HL-60/S4 treated with phorbol 12-myristate 13-acetate at 8.2 ng/mL for 4 days and 3 days (cell line): ENCODE measurements around the gene RNLS.

ENCODE experiments used
- in situ Hi-C: fragments of 300-500 bp; cut with MboI; formaldehyde crosslinking; loops from 2 replicates; pipeline ENCODE4 v1.15.0; 2022; ENCODE audit warnings: low sequenced_read_pairs

The RNLS gene

DNA sequence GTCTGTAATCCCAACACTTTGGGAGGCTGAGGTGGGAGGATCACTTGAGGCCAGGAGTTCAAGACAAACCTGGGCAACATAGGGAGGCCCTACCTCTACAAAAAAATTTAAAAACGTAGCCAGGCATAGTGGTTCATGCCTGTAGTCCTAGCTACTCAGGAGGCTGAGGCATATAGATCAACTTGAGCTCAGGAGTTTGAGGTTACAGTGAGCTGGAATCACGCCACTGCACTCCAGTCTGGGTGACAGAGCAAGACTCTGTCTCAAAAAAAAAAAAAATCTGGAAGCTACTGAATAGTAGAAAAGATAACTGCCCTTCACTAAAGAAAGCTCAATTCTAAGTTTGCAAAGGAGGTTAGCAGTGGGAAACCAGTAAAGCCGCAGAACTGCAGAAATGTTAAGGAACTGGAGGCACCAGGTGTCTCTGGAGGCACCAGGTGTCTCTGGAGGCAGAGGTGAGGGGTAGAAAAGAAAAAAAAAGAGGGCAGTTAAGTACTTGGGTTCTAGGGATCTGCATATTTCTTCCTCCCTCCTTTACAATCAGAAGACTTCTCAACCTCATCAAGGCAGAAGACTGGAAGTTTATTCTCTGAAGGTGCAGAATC lies 56.5 kb downstream of the RNLS start:
- in situ Hi-C loops: no loop called here

DNA sequence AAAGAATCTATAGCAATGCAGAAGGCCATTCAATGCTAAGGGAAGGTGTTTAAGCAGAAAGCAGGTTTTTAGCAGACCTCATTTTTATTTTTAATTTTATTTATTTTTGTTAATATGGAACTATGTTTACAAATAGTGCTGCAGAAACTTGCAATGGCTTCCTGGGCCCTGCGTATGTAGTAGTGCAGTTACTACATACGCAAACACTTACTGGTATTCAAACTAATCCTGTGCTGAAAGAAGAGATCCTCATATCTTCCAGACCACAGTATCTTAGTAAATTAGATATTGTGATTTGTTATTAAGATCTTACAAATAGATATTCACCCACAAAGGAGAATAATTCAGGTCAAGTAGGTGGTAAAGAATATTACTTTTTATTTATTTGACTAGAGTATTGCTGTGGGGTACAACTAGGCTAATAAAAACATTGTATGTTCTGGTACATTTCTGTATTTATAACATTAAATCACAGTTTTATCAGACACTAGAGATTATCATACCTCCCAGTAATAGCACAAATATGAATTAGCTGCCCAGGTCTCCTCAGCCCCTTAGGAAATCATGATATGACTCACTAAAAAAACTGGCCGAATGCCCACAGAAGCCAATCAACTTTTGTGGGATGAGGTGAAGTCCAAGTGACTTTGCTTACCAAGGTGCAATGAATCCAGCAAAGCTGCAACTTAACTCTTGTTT lies 57.6 kb downstream of the RNLS start:
- in situ Hi-C loops: no loop called here

DNA sequence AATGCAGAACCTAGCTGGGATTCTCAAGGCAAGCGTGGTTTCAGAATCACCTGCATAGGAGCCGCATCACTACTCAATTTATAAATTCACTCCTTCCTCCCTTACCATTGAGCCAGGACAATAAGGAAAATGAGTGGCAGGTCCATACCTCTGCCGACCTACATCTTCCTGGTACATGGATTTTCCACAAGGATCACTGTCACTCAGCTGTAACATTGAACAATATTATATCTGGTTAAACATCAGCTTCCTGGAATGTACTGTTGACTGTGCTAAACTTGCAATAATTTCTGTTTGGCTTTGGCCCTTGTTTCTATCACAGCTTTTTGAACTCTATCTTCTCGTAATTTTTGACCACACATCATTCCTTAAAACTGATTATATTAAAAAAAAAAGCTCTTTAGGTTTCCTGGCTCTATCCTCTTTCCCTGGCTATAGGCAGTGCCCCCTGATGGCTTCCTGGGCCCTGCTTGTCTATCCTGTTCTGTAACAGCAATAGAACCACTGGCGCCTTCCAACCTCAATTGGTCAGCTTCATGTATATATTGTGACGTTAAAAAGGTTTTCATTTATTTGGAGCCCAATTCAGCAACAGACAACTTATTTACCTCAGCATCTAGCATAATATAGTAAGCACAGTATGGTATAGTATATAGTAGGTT lies 59.2 kb downstream of the RNLS start:
- in situ Hi-C loops: no loop called here

DNA sequence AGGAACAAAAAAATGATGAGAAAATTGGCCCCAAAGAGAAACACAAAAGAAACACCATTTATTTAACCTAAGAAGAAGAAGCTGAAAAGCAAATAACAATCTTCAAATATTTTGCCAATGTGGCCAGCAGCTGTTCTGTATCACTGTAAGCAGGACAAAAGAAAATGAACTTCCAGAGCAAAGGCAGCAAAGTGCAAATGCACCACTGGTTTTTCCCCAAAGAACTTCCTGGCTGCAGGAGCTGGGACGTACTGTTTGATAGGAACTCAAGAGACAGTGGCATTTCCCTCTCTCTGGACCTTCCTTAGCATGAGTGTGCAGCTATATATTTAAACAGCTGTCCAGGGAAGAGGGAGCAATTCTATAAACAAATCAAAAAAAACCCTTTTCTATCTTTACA lies 60.4 kb downstream of the RNLS start:
- in situ Hi-C loops: no loop called here

DNA sequence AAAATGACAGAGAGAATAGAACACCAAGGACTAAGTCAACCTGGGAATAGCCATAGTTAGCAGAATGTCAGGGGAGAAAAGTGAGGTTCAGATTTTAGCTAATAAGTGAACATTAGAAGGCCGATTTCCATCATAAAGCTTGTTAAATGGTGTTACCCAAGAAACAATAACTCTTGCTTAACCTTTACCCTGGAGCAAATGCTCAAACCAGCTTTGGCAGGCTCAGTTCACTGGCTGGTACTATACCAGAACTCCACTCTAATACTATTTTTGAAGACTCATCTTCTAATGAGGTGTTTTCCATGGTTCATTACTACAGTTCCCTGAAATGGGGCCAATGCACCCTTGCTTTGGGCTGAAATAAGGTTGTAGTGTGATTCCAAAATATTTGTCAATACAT lies 61.3 kb downstream of the RNLS start:
- in situ Hi-C loops: no loop called here

DNA sequence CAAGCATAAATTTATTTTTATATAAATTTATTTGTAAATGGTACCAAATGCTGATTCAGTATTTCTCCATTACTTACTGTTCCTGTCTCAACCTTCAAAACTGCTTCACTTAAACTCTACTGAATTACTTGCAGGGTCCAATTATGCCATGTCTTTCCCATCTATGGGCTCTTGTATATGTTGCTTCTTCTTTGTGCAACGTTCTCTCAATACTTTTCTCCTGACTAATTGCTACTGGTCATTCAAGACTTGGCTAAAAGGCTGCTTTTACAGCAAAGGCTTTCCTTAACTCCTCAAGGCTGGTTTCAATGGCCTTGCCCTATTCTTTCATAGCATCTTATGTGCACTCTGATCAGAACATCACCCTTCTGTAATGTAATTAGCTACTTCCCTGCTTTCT lies 67.9 kb downstream of the RNLS start:
- in situ Hi-C loops: no loop called here

DNA sequence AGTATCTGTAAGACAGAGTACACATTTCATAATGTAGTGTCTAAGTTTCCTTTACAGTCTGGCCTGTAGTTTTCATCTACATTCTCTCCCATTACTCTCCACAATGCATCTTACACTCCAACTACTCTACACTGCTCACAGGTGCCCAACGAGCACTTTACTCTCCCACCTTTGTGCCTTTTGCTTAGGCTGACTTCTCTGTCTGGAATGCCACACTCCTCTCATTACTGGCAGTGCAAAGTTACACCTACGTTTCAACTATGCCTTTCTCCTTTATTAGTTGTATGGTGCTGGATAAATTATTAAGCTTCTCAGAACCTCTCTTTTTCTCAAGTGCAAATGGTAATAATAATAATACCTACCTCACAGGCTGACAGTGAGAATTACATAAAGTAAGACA lies 70.5 kb downstream of the RNLS start:
- in situ Hi-C loops: no loop called here

DNA sequence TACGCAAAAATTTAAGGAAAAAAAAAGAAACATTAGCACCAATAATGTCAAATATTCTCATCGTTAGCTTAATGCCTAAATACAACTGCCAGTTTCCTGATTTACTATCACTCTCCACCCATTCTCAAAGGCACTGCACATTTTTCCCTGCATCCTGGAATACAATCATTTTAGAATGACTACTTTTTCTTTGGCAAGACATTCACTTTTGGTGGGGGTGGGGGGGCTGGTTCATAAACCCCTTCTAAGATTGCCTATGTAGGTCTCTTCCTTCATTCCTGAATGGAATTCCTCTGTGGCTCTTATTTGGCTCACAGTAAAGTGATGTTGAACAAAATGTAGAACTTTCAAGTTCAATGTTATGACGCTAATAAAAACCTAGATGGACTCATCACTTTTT lies 74.3 kb downstream of the RNLS start:
- in situ Hi-C loops: no loop called here

DNA sequence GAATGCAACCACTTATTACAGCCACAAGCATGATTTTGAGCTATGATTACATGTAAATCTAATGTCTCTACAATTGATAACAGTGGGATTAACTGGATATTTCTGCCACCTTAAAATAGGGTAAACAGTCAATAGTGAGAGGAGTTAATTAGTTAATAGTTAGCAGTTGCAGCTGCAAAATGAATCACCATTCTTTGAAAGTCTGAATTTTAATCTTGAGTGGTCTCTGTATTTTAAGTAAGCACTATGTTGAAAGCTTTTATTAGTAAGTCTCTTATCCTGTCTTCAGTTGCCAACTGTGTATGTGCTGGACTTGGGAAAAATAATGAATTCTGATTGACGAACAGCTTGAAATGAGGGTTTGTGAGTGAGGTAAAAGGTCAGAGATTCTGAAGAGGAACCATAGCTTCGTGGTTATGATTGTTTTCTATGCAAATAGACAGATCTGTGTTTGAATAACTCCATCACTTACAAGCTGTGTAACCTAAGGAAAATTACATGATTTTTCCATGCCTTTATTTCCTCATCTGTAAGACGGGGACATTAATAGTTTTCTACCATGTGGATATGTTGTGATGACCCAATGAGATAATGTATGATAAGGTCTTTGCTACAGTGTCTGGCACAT lies 75.2 kb downstream of the RNLS start:
- in situ Hi-C loops: no loop called here

DNA sequence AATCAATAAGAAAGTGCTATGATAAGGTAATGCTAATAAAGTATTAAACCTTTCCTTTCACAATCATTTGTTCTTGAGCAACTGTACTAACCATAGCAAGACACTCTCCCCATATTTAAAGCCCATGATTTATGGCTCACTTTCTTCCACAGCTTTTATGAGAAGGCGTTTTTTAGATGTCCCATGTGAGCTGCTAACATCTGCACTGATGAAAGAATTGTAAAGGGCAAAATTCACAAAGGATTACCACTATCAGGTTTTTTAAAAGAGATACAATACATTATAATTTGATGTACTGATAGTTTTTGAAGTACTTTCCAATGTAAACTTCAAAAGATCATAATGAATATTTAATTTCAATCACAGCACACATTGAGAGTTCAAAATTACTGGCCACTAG lies 75.7 kb downstream of the RNLS start:
- in situ Hi-C loops: no loop called here

DNA sequence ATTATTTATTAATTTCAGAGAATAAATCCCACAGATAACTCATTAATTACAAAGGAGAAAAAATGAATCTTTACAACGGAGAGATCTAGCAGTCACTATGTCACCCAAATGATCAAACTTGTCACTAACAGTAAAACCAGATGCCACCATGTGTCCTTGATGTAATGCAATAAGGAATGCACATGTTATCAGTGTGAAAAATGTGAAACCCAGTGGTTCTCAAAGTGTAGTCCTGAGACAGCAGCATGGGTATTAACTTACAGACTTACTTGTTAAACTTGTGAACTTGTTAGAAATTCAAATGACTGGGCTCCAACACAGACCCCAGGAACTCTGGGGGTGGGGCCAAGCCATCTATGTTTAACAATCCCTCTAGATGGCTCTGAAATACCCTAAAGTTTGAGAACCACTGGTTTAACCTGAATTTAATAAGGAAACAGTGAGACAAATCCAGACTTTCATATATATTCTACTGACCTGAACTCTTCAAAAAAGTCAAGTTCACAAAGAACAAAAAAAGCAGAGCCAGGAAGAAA lies 77.4 kb downstream of the RNLS start:
- in situ Hi-C loops: no loop called here

DNA sequence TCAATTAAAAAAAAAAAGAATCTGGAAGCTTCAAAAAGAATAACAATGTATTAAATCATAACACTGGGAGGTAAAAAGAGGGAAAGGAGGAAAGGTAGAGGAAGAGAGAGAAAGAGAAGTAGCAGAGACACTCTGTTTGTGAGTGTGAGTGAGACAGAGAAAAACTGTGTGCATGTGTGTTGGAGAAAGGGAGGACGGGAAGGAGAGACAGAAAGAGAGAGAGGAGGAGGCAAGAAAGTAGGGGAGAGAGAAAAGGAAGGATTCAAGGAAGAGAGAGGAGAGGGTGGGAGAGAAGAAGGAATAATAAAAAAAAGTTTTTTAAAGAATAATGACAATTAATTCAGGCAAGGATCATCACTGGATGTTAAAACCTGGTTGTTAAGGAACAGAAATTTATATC lies 77.9 kb downstream of the RNLS start:
- in situ Hi-C loops: no loop called here

DNA sequence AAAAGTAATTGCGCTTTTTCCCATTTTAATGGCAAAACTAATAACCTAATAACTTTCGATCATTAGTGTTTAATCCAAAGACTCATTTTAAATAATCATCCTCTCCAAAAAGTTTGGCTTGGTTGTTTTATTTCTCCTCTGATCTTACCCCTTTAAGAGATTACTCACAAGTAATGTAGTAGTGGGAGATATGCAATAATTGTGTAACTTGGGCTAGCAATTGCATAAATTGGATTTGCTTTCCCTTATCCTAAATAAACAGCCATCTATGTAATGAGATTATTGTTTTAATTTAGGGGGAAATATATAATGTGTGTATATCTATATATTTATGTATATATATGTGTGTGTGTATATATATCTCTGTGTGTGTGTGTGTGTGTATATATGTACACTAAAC lies 82.5 kb downstream of the RNLS start:
- in situ Hi-C loops: no loop called here

DNA sequence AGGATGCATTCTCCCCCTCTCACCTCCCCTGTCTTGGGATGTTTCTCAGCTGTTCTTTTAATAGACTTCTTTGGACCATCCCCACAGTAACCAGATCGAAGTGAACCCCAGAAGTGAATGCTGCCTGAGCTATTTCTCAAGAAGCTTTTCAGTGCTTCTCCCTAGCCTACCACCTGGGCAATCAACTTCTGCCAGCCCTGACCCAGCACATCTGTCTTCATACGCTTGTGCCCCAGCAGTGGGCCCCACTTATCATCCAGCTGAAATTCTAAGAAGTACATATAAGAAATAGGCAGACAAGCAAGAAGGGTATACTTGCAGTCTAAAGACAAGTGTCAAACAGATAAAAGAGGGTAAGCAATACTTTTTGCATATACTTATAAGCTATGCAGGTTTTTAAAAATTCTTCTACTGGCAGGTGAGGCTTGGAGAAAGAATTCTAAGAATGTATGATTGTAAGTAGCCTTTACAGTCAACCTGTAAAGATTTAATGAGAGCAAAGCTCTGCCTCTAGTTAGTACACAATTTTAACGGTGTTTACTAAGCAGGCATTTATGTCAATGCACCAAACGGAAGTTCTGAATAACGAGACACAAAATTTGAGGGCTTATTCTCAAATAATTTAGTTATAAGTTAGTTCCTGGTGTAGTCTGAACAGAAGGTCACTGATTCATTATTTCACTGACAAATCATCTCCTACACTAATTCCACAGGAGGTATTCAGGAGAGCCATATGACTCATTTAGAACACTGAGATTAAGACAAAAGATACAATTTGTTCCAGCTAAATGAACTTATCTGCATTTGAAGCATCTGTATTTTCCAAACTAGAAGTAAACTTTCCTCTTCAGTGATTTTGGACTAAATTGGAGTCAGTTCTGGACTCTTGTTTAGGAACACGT lies 83.3 kb downstream of the RNLS start:
- in situ Hi-C loops: no loop called here

DNA sequence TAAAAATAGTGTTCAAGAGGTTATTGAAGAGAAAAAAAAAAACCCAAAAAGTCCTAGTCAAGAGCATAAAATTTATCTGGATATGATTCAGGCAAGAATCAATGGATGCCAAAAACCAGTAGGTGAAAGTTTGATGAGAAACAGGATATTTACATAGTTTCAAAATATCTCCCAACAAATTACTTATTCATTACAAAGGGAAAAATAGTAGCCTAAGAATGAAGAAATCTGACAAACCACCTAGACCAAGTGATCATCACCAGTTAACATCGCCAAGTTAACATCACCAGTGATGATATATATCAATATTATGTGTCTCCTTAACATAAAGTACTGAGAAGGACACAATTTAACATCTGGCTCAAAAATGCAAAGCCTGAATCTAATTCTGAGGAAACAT lies 85.2 kb downstream of the RNLS start:
- in situ Hi-C loops: no loop called here

DNA sequence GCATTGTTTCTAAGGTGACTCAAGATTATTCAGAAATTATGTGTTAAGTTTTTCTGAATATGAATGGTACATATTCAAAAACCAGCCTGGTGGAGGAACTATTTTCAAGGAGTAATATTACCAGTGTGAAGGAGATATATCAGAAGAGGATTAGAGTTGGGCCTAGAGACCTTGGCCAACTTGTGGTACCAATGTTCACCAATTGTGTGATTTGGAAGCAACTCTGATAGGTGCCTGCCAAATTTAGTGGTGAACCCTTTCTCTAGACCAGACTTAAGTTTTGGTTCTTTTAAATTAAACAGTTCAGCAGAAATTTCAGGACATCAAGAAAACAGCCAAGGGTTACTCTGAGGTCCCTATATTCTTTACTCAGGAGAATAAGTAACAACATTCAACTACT lies 88.6 kb downstream of the RNLS start:
- in situ Hi-C loops: no loop called here

DNA sequence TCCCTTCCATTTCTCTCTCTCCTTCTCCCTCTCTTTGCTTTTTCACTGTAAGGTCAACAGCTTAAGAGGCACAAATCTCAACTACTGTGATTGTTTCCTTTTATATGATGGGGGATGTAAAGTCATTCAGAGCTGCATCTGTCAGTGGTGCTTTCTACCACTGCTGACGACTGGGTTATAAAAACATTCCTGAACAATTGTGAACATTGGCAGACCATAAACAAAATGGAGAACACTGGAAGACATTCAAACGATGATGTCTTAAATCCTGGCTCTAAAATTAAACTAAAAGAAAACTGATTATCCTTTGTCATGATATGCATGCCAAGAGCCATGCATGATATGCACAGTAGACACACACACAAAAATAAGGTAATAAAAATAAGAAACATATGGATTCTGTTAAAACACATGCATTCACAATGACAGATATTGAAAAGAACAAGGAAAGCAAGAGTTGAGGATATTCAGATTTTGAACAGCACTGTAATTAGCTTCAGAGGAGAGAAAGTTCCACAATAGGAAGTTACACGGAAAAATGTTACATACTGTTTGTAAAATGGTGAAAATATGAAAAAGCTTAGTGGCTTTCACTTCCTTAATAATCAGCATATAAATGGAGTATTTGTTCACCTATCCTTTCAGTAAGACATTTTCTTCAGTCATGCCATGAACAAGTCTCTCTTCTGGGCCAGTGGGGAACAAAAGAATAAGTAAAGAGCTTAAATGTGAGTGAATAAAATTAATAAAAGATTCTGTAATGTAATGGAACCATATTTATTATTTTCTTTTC lies 89.2 kb downstream of the RNLS start:
- in situ Hi-C loops: no loop called here

DNA sequence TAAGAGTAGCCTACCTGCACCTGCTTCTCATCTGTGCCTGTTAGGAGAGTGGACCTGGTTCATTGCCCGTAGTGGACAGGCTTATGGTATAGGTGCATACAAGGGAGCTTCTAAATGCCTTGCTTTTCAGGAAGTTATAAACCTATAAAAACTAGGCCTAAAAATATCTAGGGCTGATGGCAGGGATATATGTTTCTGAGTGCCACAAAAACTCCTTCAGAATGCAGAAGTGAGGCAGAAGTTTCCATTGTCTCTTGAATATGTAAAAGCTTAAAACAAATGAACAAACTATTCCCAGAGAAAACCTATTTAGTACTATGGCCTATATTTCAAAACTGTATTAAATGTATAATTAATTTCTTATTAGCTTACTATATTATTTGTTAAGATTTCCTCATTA lies 91.8 kb downstream of the RNLS start:
- in situ Hi-C loops: no loop called here

DNA sequence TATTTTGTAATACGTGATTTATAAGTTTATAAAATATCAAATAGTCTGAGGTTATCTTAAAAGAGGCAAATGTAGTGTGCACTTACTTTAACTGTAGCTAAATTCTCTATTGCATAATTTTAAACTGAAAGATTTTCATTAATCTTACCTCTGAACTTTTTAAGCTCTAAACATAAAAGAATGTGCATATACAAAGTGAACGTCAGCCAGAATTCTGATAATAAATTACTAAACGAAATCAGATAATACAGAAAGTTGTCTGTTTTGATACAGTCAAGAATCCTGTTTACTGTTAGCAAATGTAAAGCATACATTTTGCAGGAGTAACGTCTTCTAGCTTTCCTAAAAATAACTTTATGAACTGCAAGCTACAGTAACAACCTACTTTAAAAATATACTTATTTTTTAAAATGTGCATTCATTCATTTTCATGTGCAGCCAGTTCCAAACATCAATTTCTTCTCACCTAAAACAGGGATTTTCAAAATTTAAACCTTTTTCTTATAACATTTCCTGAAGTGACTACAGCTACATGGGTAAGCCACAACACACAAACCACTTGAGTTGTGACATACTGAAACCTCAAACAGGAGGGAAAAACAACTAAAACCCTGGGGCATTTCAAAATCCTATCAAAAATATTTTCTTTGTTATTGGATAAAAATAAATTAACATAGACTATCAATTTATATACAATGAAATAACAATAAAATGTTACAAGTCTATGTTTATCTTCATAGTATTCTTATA lies 92.7 kb downstream of the RNLS start:
- in situ Hi-C loops: no loop called here
